ENCODE measurements around the gene MAJIN. TPM values are rescaled to one million over a fixed set of nuclear protein-coding genes. Genes with fewer than 3 reads are reported as not detected.

The MAJIN gene
- total RNA-seq, 2 donors from 2014 or later = 7.4 TPM; not detected in 1

GRCh38 chr11:64894812-64895452, 77.0 kb downstream of the MAJIN start:
- Histone ChIP-seq H3K9me3 (no peaks in the 10 kb centered on the region), H3K36me3 (no peaks in the 10 kb centered on the region), H3K27me3 (replicated peaks; ENCODE audit: insufficient read depth) (no peaks in the 10 kb centered on the region), H3K27ac (no peak overlapping the region), H3K4me3 (no peak overlapping the region), H3K4me1 (replicated peaks) (no peaks in the 10 kb centered on the region)
- WGBS = 84% methylated on average over 30 of the region's 39 CpGs
- TF ChIP-seq CTCF (IDR thresholded peaks at IDR 0.05) (no peak), POLR2A (IDR thresholded peaks at IDR 0.05) (no peak), POLR2AphosphoS5 (IDR thresholded peaks at IDR 0.05) (no peak)
- no peak for DNase-seq (ENCODE audit: low spot score)
- intact Hi-C loops (cut with DNase I) = loop anchor here (1.0 kb wide), 1 partner anchor 48 kb away; no protein-coding TSS in a partner anchor

- Histone ChIP-seq H3K9me3 (no peaks in the 10 kb centered on the region), H3K36me3 (no peaks in the 10 kb centered on the region), H3K27ac (no peak overlapping the region), H3K4me3 (no peak overlapping the region), H3K4me1 (replicated peaks) (no peaks in the 10 kb centered on the region), H3K27me3 (replicated peaks; ENCODE audit: insufficient read depth) (no peaks in the 10 kb centered on the region)
- intact Hi-C loops (cut with DNase I) = loop anchor here (1.0 kb wide), 1 partner anchor 47 kb away; no protein-coding TSS in a partner anchor
- no peak for TF ChIP-seq POLR2A (IDR thresholded peaks at IDR 0.05)
- TF ChIP-seq CTCF (IDR thresholded peaks at IDR 0.05) = peak; percentile 72 to 89 (median 79)
- TF ChIP-seq POLR2AphosphoS5 (IDR thresholded peaks at IDR 0.05) = no peak
- peak; percentile 66 for DNase-seq (ENCODE audit: low spot score)
- WGBS = 36% methylated on average over 14 of the region's 14 CpGs
These were observed 77.7 kb downstream of the MAJIN start for GRCh38 chr11:64894070-64894811.

GRCh38 chr11:64893194-64894069, 78.5 kb downstream of the MAJIN start:
- intact Hi-C loops (cut with DNase I) = loop anchor here (1.0 kb wide), 1 partner anchor 46 kb away; no protein-coding TSS in a partner anchor
- no peak for TF ChIP-seq POLR2AphosphoS5 (IDR thresholded peaks at IDR 0.05)
- H3K27me3 ChIP-seq (replicated peaks; ENCODE audit: insufficient read depth) = no peaks in the 10 kb centered on the region
- no peaks in the 10 kb centered on the region for H3K9me3 ChIP-seq
- 71% methylated on average over 23 of the region's 25 CpGs for whole genome bisulfite sequencing
- H3K4me3 ChIP-seq = no peak overlapping the region
- no peaks in the 10 kb centered on the region for H3K36me3 ChIP-seq
- H3K4me1 ChIP-seq (replicated peaks) = no peaks in the 10 kb centered on the region
- no peak for DNase-seq (ENCODE audit: low spot score)
- H3K27ac ChIP-seq = no peak overlapping the region

GRCh38 chr11:64892838-64893193, 79.1 kb downstream of the MAJIN start:
- no peaks in the 10 kb centered on the region for H3K27me3 ChIP-seq (replicated peaks; ENCODE audit: insufficient read depth)
- no peak for TF ChIP-seq POLR2A (IDR thresholded peaks at IDR 0.05)
- TF ChIP-seq POLR2AphosphoS5 (IDR thresholded peaks at IDR 0.05) = no peak
- no peak for TF ChIP-seq CTCF (IDR thresholded peaks at IDR 0.05)
- intact Hi-C loops (cut with DNase I) = no loop called here
- no peak for DNase-seq (ENCODE audit: low spot score)
- H3K36me3 ChIP-seq = no peaks in the 10 kb centered on the region
- H3K27ac ChIP-seq = no peak overlapping the region
- H3K4me3 ChIP-seq = no peak overlapping the region
- H3K4me1 ChIP-seq (replicated peaks) = no peaks in the 10 kb centered on the region
- no peaks in the 10 kb centered on the region for H3K9me3 ChIP-seq
- WGBS = 88% methylated on average over 7 of the region's 10 CpGs

- TF ChIP-seq POLR2A (IDR thresholded peaks at IDR 0.05) (no peak), POLR2AphosphoS5 (IDR thresholded peaks at IDR 0.05) (no peak), CTCF (IDR thresholded peaks at IDR 0.05) (no peak)
- Histone ChIP-seq H3K27me3 (replicated peaks; ENCODE audit: insufficient read depth) (no peaks in the 10 kb centered on the region), H3K27ac (no peak overlapping the region), H3K4me1 (replicated peaks) (no peaks in the 10 kb centered on the region), H3K9me3 (no peaks in the 10 kb centered on the region), H3K4me3 (no peak overlapping the region), H3K36me3 (no peaks in the 10 kb centered on the region)
- no peak for DNase-seq (ENCODE audit: low spot score)
- 79% methylated on average over 11 of the region's 11 CpGs for WGBS
- intact Hi-C loops (cut with DNase I) = no loop called here
These were observed 79.5 kb downstream of the MAJIN start for GRCh38 chr11:64892411-64892831.

Data from prostate gland (tissue), 2 donors.